CD4-positive, alpha-beta T cell treated with Interleukin-4 for 4 hours (primary cell): ENCODE measurements around the gene ST6GALNAC4.

Experiments
- DNase-seq: peaks from one replicate; pipeline ENCODE4 v3.0.0-alpha.2; 2020

ST6GALNAC4 gene, protein sequence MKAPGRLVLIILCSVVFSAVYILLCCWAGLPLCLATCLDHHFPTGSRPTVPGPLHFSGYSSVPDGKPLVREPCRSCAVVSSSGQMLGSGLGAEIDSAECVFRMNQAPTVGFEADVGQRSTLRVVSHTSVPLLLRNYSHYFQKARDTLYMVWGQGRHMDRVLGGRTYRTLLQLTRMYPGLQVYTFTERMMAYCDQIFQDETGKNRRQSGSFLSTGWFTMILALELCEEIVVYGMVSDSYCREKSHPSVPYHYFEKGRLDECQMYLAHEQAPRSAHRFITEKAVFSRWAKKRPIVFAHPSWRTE

GRCh38 chr9:127916720-127917581 lies at the start of gene ST6GALNAC4:
Gene ST6GALNAC4 (minus strand): TSS chr9:127917041. CDS start chr9:127916419, 622 bp downstream.
- peak; percentile 89 for DNase-seq

GRCh38 chr9:127965953-127966352 lies 49.1 kb upstream of the ST6GALNAC4 start:
- DNase-seq, result no peak

DNA sequence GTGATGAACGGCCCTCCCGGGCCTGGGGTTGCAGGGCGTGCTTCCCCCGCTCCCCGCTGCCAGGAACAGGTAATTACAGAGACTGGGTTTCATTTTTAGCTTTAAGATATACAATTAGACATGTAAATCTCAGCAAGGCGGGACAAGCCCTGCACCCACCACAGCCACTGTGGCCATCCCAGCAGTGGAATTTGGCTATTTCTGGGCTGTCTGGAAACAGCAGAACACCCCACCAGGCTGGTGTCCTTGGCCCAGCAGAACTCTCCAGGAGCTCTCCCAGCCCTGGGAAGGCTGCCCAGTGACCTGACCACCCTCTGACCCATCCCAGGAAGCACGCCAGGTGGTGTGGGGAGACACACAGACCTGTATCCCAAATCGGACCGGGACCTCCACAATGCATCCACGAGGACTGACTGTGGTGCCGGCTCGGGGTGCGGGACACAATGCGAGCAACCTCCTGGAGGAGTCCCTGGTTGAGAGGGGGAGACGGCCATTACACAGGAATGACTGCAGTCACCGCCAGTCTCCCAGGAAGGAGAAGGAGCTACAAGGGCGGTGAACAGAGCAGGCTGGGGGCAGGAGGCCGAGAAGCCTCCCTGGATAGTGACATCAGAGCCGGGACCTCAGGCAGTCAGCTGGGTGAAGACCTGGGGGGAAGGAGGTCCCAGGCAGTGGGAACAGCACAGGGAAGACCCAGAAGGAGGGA lies 46.7 kb upstream of the ST6GALNAC4 start:
- DNase-seq, result no peak

DNA sequence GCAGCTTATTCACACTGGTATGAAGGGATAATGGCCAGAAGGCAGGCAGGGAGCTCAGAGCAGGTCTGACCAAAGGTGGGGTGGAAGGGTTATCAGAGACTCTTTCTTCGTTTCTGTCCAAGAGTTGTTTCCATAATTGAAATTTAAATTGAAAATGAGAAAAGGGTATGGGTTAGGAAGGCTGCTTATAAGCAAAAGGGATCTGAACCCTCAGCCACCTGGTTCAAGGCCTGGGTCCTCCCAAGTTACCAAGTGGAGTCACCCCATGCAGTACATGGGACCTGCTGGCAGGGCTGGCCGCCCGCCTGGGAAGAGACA lies 46.2 kb upstream of the ST6GALNAC4 start:
- DNase-seq, result no peak

- no peak for DNase-seq
Observed at GRCh38 chr9:127962278-127962677, 45.4 kb upstream of the ST6GALNAC4 start.

DNA sequence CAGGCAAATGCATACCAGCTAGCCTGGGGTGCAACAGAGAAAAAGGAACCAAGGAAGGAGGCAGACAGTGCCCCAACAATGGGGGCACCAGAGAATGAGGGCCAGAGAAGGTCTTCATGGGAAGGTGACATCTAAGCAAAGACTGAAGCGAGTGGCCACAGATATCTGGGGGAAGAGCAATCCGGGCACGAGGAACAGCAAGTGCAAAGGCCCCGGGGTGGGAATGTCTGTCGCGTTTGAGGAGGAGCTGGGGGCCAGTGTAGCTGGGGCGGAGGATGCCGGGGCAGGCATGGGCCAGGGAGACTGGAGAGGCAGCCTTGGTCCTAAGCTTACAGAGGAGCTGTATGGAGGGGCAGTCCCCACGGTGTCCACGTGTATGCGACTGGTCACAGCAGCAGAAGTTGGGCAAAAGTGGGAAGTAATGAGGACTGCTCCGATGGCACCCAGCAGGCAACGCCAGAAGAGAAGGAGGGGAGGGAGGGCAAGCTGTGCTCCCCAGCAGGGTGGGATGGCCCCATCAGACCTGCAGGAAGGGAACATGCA lies 44.8 kb upstream of the ST6GALNAC4 start:
- no peak for DNase-seq

DNA sequence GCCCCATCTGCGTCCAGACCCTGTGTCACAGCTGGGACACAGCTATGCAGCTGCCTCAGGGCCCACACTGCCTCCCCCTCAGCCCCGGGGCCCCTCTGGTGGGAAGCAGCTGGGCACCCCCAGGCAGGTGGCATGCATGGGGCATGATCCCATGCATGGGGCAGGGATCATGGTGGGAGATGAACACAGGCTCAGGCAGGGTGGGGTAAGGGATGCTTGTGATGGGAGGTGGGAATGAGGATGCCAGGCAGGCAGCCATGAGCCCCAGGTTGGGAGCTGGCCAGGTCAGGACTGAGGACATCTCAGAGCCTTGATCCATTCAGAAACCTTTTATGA lies 44.3 kb upstream of the ST6GALNAC4 start:
- no peak for DNase-seq

DNA sequence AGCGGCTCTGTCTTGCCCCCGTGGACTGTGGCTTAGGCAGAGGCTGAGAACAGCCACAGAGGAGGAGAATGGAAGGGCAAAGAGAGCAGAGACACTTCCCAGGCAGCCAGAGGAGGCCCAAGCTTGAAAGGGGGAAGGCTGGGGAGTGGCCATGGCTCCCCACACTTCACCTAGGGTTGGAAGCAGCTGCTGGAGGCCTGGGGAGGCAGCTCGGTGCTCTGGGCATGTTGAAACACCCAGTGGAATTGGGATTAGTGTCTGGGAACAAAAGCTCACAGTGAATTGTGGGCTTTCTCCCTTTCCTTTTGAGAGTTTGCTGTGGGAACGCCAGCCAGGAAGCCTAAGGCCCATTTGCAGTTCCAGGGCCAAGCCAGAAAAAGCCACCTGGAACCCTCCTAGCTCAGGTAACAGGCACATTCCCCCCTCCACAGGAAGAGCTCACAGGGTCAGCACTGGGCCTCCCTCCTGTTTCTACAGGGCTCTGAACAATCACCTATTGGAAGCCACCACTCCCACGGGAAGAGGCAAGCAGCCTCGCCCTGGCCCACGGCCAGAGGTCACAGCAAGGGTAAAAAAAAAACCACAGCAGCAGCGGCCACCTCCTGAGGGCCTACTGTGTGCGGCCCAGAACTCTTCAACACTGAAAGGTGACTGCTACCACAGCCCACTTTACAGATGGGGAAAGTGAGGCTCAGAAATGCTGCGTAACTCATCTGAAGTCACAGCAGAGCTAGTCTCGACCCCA lies 43.7 kb upstream of the ST6GALNAC4 start:
- no peak for DNase-seq

- DNase-seq, result no peak
Observed at GRCh38 chr9:127959841-127960409, 43.1 kb upstream of the ST6GALNAC4 start.

GRCh38 chr9:127959398-127959797 lies 42.6 kb upstream of the ST6GALNAC4 start:
- DNase-seq, result no peak

DNA sequence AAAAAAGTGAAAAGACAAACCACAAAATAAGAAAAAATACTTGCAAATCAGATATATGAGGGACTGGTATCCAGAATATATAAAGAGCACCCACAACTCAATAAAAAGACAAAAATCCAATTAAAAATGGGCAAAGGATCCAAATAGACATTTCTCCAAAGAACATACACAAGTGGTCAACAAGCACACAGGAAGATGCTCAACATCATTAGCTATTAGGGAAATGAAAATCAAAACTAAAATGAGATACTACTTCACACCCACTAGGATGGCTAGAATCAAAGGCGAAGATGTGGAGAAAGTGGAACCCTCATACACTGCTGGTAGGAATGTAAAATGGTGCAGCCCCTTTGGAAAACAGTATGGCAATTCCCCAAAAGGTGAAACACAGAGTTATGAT lies 41.9 kb upstream of the ST6GALNAC4 start:
- no peak for DNase-seq

- peak; percentile 91 for DNase-seq
Observed at GRCh38 chr9:127955294-127956015, 38.6 kb upstream of the ST6GALNAC4 start.

DNA sequence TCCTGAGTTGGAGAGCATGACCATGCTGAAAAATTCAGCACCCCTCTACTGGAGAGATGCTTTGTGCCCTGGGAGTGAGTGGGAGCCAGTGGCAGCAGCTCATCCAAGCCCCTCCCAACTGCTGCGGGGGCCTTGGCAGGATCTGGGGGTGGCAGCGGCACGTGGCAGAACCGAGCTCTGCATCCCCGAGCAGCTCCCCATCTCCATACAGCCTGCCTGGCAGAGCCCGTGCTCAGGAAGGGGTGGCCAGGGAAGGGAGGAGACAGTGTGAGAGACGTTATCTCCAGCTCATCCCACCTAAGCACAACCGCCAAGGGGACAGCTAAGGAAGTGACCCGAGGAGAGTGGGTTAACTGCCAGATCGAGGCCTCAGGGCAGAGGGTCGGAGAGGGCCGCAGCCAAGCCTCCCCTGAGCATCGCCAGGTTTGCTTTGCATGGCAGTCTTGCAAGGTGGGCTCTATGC lies 38.0 kb upstream of the ST6GALNAC4 start:
- no peak for DNase-seq

GRCh38 chr9:127953768-127954505 lies 37.1 kb upstream of the ST6GALNAC4 start:
- no peak for DNase-seq

DNA sequence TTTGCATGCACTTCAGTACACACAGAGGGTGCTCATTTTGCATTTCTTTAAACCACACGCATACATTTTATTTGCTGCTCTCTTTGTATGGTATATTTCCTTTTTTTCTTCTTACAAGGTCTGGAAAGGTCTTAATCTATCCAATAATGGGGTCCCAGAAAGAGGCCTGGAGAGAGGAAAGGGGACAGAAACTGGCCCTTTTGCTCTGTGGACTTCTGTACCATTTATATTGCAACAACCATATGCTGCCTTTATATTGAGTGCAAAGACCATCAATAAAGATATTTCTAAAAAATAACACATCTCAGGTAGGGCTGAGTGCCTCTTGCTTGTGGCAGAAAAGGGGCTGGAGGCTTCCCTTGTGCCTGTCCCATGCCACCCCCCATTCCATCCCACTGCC lies 36.3 kb upstream of the ST6GALNAC4 start:
- no peak for DNase-seq

DNA sequence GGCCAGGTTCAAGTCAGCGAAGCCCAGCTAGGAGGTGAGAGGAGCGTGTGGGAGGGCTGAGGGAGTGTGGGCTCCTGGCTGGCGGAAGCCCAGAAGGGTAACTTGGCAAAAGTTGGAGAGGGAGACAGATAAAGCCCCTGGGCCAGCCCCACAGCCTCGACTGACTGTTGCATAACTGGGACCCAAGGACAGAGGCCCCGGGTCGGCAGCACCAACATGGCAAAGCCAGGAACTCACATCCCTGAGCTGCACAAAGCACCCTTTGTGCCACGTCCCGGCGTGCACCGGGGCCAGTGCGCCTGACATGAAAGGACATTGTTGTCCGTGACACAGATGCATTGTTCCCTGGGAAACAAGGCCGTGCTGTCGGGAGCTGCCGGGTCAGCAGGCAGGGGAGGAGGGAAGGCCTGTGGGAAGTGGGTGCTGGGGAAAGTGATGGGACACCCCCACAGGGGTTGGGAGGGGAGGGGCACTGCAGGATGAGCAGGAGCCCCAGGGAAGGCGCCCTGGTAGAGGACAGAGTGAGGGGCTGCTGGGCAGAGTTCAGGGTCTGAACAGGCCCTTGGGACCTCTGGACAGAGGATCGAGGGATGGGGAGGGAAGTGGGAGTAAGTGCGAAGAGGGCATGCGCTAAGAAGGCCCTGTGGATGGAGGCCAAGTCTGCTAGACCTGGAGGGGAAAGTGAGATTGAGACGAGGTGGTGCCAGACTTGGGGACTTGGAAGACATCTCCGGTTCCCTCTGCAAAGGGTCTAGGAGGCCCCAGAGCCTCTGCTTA lies 33.9 kb upstream of the ST6GALNAC4 start:
- DNase-seq, result no peak

GRCh38 chr9:127949827-127950512 lies 33.1 kb upstream of the ST6GALNAC4 start:
- no peak for DNase-seq

GRCh38 chr9:127947841-127948710 lies 31.2 kb upstream of the ST6GALNAC4 start:
- DNase-seq, result no peak
